LHCN-M2 (cell line): Measurements from ENCODE around the gene IL1RL2. TPM values are rescaled to one million over a fixed set of nuclear protein-coding genes. Genes with fewer than 3 reads are reported as not detected.

Source experiments
- DNase-seq: peaks from one replicate; pipeline ENCODE4 v3.0.0-alpha.2; 2012; ENCODE audit warnings: low read depth
- total RNA-seq: library from RNA; depleted of rRNA; stranded (reverse); fragments of >200 nt; gene quantifications from 2 replicates; pipeline ENCODE4 v1.2.3, GENCODE V29; 2014

The IL1RL2 gene
- total RNA-seq, 1 experiment from 2014 or later: 0.57 TPM

DNA sequence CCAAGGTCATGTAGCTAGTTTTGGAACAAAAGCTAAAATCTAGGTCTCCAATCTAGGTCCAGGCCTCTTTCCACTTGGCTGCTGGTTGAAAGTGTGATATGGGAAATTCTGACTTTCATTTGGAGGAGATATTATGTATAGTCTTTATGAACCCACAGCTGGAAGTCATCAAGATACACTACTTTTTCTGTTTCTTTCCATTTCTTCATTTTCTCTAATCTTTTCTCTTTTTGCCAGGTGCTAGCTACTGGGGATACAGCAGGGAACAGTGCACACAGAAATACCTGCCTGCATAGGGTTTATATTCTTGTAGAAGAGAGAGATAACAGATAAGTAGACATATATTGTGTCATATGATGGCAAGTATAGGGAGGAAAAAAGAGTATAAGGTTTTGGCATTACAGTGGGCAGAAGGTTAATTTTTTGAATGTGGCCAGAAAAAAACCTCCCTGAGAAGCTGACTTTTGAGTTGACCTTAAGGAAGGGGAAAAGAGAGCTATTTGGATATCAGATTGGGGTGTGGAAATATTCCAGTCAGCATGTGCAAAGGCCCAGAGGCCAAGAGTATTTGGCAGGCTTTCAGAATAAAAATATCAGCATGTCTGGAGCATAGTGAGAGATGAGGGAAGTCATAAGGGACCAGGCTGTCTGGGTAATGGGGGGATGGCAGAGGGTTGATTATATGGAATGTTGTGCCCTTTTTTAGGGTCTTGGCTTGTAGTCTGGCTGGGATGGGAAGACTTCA is 28.6 kb upstream of the IL1RL2 start:
- DNase-seq: no peak

- peak; percentile 49 for DNase-seq
Observed at GRCh38 chr2:102159295-102159694, 27.5 kb upstream of the IL1RL2 start.

- DNase-seq: peak; percentile 77
Observed at GRCh38 chr2:102166189-102166845, 20.5 kb upstream of the IL1RL2 start.

GRCh38 chr2:102168026-102168771 is 18.6 kb upstream of the IL1RL2 start:
- DNase-seq: no peak

- DNase-seq: no peak
Observed at GRCh38 chr2:102171946-102172345, 14.9 kb upstream of the IL1RL2 start.

GRCh38 chr2:102172745-102173144 is 14.1 kb upstream of the IL1RL2 start:
- DNase-seq: no peak

DNA sequence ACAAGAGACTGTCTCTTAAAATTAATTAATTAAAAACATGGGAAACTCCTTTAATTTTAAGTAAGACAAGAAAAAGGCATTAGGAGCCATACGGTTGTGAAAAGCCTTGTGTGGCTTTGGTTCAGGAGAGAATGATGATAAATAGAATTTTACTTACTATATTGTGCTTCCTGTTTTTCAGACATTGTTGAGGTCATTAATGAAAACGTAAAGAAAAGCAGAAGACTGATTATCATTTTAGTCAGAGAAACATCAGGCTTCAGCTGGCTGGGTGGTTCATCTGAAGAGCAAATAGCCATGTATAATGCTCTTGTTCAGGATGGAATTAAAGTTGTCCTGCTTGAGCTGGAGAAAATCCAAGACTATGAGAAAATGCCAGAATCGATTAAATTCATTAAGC is 10.7 kb upstream of the IL1RL2 start:
- no peak for DNase-seq

DNA sequence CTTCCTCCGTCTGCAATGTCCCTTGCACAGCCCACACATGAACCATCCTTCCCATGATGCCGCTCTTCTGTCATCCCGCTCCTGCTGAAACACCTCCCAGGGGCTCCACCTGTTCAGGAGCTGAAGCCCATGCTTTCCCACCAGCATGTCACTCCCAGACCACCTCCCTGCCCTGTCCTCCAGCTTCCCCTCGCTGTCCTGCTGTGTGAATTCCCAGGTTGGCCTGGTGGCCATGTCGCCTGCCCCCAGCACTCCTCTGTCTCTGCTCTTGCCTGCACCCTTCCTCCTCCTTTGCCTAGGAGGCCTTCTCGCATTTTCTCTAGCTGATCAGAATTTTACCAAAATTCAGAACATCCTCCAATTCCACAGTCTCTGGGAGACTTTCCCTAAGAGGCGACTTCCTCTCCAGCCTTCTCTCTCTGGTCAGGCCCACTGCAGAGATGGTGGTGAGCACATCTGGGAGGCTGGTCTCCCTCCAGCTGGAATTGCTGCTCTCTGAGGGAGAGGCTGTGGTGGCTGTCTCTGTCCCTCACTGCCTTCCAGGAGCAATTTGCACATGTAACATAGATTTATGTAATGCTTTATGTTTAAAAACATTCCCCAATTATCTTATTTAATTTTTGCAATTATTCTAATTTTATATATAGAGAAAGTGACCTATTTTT is 8.9 kb upstream of the IL1RL2 start:
- DNase-seq: no peak

DNA sequence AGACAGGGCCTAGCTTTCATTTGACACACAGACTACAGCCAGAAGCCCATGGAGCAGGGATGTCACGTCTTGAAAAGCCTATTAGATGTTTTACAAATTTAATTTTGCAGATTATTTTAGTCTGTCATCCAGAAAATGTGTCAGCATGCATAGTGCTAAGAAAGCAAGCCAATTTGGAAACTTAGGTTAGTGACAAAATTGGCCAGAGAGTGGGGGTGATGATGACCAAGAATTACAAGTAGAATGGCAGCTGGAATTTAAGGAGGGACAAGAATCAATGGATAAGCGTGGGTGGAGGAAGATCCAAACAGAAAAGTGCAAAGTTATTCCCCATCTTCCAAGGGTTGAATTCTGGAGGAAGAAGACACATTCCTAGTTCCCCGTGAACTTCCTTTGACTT is 7.8 kb upstream of the IL1RL2 start:
- no peak for DNase-seq

- DNase-seq: no peak
Observed at GRCh38 chr2:102179788-102180686, 6.8 kb upstream of the IL1RL2 start.

GRCh38 chr2:102180687-102180999 is 6.2 kb upstream of the IL1RL2 start:
- no peak for DNase-seq

DNA sequence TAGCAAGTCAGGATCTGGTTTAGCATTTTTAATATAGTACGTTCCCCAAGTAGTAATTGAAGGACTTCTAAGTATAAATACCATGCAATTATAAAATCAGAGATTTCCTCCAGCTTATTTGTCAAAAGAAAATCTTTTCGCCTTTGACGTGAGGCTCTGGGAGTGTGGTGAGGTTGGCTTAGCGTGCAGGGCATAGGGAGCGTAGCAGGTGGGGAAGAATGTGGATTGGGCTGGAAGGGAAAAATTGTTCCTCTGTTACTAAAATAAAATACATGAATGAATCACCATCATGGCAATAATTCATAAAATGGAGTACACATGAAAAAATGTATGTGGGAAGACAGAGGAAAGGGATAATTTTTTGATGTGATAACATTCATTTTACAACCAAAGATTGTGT is 5.4 kb upstream of the IL1RL2 start:
- no peak for DNase-seq

DNA sequence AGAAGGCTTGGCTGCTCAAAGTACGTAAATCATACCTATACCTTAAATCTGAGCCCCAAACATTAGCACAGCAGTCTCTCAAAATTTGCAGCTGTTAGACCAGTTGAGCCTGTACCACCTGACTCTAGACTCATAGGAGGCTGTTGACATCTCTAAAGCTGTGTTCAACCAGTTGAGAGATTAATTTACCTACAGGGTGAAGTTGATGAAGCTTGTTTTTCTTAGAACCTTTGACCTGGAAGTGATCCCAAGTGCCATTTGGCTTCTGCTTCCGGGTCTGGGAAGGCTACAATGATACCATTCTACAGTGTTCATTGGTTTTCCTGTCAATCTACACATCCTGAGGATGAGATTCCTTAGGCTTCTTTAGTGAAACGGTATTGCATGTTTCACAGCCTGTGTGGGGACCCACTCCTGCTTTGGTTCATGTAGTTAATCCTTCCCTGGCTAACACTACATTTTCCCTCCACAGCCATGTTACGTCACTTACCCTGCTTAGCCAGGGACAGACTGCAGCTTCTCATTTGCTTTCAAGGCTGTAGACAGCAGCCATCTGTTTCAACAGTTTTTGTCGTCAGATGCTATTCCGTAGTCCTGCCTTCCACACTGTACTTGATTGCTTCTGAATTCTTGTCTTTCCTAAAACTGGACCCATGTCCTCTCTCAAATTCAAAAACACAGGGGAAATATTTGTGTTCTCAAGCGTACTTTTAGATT is 4.7 kb upstream of the IL1RL2 start:
- DNase-seq: no peak

- DNase-seq: no peak
Observed at GRCh38 chr2:102184018-102184417, 2.8 kb upstream of the IL1RL2 start.

DNA sequence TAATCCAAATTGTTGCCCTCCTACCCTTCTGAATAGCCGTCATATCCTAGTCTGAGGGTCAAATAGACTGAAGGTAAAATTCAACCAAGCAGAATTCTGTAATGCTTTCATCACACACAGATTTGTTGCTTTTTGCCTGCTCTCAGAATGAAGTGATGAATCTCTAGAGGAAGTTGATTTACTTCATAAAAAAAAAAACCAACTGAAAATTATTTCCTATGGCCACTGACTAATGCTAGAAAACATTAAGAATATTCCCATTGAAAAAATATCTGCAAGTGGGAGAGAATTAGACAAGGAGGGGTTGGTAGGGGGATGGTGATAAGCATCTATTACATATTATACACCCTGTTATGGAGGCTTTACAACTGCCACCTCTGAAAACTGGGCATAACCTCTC is 2.3 kb upstream of the IL1RL2 start:
- DNase-seq: no peak

- peak; percentile 44 for DNase-seq
Observed at GRCh38 chr2:102185347-102185746, 1.5 kb upstream of the IL1RL2 start.

DNA sequence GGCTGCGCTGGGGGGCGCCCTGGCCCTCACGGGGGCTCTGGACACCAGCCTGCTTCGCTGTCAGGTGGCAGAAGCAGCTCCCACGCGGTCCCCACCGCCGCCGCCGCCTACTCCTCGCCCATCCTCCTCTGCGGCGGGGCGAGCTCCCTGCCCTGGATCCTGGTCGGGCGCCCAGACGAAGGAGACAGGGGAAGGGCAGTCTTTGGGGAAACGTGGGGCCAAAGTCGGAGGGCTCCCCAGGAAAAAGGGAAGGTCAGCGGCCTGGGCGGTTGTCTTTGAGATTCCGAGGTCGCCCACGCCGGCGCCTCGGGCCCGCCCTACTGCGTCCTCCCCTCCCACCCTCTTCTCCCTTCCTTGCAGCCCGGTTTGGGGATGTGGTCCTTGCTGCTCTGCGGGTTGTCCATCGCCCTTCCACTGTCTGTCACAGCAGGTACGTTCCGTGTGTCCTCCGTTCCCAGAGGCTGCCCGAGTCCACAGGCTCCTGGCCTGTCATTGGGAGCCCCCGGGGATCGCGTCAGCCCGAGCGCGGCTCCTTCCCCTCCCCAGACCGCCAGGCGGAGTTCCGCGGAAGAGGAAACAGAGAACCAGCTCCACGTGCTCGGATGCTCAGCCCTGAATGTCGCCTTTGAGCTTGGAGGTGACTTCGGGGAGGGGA is 800 bp downstream of the IL1RL2 start:
- peak; percentile 53 for DNase-seq

- no peak for DNase-seq
Observed at GRCh38 chr2:102190430-102191107, 3.7 kb downstream of the IL1RL2 start.

DNA sequence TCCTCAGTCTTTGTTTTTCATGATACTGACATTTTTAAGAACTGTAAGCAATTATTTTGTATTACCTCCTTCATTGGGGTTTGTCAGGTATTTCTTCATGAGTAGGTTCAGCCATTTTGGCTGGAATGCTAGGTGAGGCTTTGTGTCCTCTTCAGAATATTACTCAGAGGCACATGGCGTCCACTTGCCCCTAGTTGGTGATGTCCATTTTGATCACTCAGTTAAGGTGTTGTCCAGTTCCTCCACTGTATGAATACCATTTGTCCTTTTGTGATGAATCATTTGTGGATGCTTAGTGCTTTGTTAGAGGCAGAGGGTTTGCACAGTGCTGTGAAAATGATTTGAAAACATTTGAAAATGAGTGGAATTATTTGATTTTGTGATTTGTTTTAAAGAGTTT is 4.7 kb downstream of the IL1RL2 start:
- DNase-seq: no peak
